HG02759 (cell line): ENCODE data around the gene ST6GALNAC1.

ENCODE experiments used
- ATAC-seq: cut with Tn5 transposase; IDR thresholded peaks from one replicate; pipeline ENCODE4 v1.9.1; 2021; ENCODE audit warnings: mild to moderate bottlenecking, moderate library complexity; ENCODE audit not compliant: unreplicated experiment

ST6GALNAC1 gene

GRCh38 chr17:76584427-76585032, 59.0 kb downstream of the ST6GALNAC1 start:
- no peak for ATAC-seq

GRCh38 chr17:76582660-76583059, 60.9 kb downstream of the ST6GALNAC1 start:
- ATAC-seq: no peak

GRCh38 chr17:76581515-76581914, 62.0 kb downstream of the ST6GALNAC1 start:
- ATAC-seq: no peak

GRCh38 chr17:76579281-76579680, 64.3 kb downstream of the ST6GALNAC1 start:
- ATAC-seq: no peak

GRCh38 chr17:76578376-76578775, 65.2 kb downstream of the ST6GALNAC1 start:
- no peak for ATAC-seq

GRCh38 chr17:76577876-76578275, 65.7 kb downstream of the ST6GALNAC1 start:
- ATAC-seq: no peak

- no peak for ATAC-seq
These were observed 67.4 kb downstream of the ST6GALNAC1 start for GRCh38 chr17:76576189-76576588.

- ATAC-seq: no peak
These were observed 68.0 kb downstream of the ST6GALNAC1 start for GRCh38 chr17:76575570-76575969.
